Ascending aorta (tissue), 2 donors: ENCODE results near the gene PLET1. TPM values are rescaled to one million over a fixed set of nuclear protein-coding genes. Genes with fewer than 3 reads are reported as not detected.
A peak's percentile ranks its signal among the peaks of the same experiment; 100 is the strongest.

Experiments used
- DNase-seq, 2 donors: peaks; one replicate each; pipeline ENCODE4 v3.0.0-alpha.2; 2019; ENCODE audit warnings: low spot score in 2 of 2
- H3K27ac ChIP-seq, 2 donors: fragments of 200-600 bp; sonication (generic); one replicate each; pipeline ENCODE4 v1.5.1; 2016 to 2017; ENCODE audit warnings: mild to moderate bottlenecking in 1 of 2
- H3K27me3 ChIP-seq: fragments of 200-600 bp; sonication (generic); one replicate; pipeline ENCODE4 v1.5.1; 2017
- H3K36me3 ChIP-seq, 2 donors: fragments of 200-600 bp; sonication (generic); one replicate each; pipeline ENCODE4 v1.5.1; 2016
- H3K4me1 ChIP-seq, 2 donors: fragments of 200-600 bp; sonication (generic); one replicate each; pipeline ENCODE4 v1.5.1; 2016 to 2017; ENCODE audit warnings: mild to moderate bottlenecking in 1 of 2
- H3K4me3 ChIP-seq, 2 donors: fragments of 200-600 bp; sonication (generic); one replicate each; pipeline ENCODE4 v1.5.1; 2016 to 2017; ENCODE audit warnings: mild to moderate bottlenecking in 1 of 2
- H3K9me3 ChIP-seq, 2 donors: fragments of 200-600 bp; sonication (generic); one replicate each; pipeline ENCODE4 v1.5.1; 2016
- CTCF ChIP-seq, 3 experiments: fragments of 200-600 bp in 2 of 3; fragments of 450-650 bp in 1 of 3; sonication (generic) in 2 of 3; IDR thresholded peaks; one replicate each; pipeline ENCODE4 v1.5.1; 2016 to 2019; ENCODE audit warnings: antibody characterized with exemption in 3 of 3, mild to moderate bottlenecking in 1 of 3, moderate library complexity in 1 of 3
- intact Hi-C: fragments of 100-400 bp; cut with DNase I; formaldehyde crosslinking; loops from one replicate; pipeline ENCODE4 v1.15.1; 2023
- total RNA-seq: library from RNA; depleted of rRNA; stranded (reverse); fragments of >200 nt; gene quantifications from one replicate; pipeline ENCODE4 v1.1.0, GENCODE V29; 2016

Gene PLET1
- total RNA-seq, 1 donor from 2014 or later, result not detected

GRCh38 chr11:112291191-112291590, 30.5 kb upstream of the PLET1 start:
- TF ChIP-seq CTCF (IDR thresholded peaks at IDR 0.05), result no peak
- DNase-seq, result no peak
- no peaks in the 10 kb centered on the region for H3K27me3 ChIP-seq
- H3K4me1 ChIP-seq, result peaks cover 11 to 32% of the 10 kb centered on the region in 2 donors
- H3K9me3 ChIP-seq, result no peaks in the 10 kb centered on the region
- intact Hi-C loops, result loop anchor here (2.0 to 10.0 kb wide), 6 partner anchors 28 to 1484 kb away; partner anchors contain the start of genes CLDN25, NCAM1 and ZW10
- H3K4me3 ChIP-seq, result peak overlapping the region; percentile 77 to 84
- no peaks in the 10 kb centered on the region for H3K36me3 ChIP-seq
- H3K27ac ChIP-seq, result peak overlapping the region; percentile 88

GRCh38 chr11:112290493-112290850, 29.8 kb upstream of the PLET1 start:
- no peak for DNase-seq
- intact Hi-C loops, result loop anchor here (1.0 to 10.0 kb wide), 8 partner anchors 28 to 1484 kb away; partner anchors contain the start of genes CLDN25, NCAM1 and ZW10
- H3K27ac ChIP-seq, result peak overlapping the region; percentile 88
- H3K27me3 ChIP-seq, result no peaks in the 10 kb centered on the region
- TF ChIP-seq CTCF (IDR thresholded peaks at IDR 0.05), result no peak
- no peaks in the 10 kb centered on the region for H3K9me3 ChIP-seq
- H3K36me3 ChIP-seq, result no peaks in the 10 kb centered on the region
- peak overlapping the region; percentile 77 to 84 for H3K4me3 ChIP-seq
- peaks cover 11 to 29% of the 10 kb centered on the region in 2 donors for H3K4me1 ChIP-seq

GRCh38 chr11:112289588-112290492, 29.2 kb upstream of the PLET1 start:
- Histone ChIP-seq H3K27me3 (no peaks in the 10 kb centered on the region), H3K9me3 (no peaks in the 10 kb centered on the region), H3K27ac (peak overlapping the region; percentile 88), H3K36me3 (no peaks in the 10 kb centered on the region), H3K4me1 (peaks cover 8 to 23% of the 10 kb centered on the region in 2 donors), H3K4me3 (peak overlapping the region; percentile 77 to 84)
- TF ChIP-seq CTCF (IDR thresholded peaks at IDR 0.05), result peak; percentile 74 to 88 (median 88)
- intact Hi-C loops, result loop anchor here (1.0 to 10.0 kb wide), 11 partner anchors 29 to 1485 kb away; partner anchors contain the start of genes CLDN25, NCAM1 and ZW10
- peak in 1 of 2 donors; percentile 92 for DNase-seq

- H3K27me3 ChIP-seq, result no peaks in the 10 kb centered on the region
- intact Hi-C loops, result loop anchor here (2.0 to 5.0 kb wide), 3 partner anchors 301 to 999 kb away; no protein-coding TSS in a partner anchor
- DNase-seq, result no peak
- no peak for TF ChIP-seq CTCF (IDR thresholded peaks at IDR 0.05)
- H3K27ac ChIP-seq, result no peak overlapping the region
- H3K4me3 ChIP-seq, result no peak overlapping the region
- H3K36me3 ChIP-seq, result no peaks in the 10 kb centered on the region
- no peaks in the 10 kb centered on the region for H3K9me3 ChIP-seq
- H3K4me1 ChIP-seq, result peaks cover 0 to 7% of the 10 kb centered on the region in 2 donors
Observed at GRCh38 chr11:112288021-112288420, 27.4 kb upstream of the PLET1 start.

GRCh38 chr11:112285841-112286311, 25.2 kb upstream of the PLET1 start:
- peaks cover 0 to 5% of the 10 kb centered on the region in 2 donors for H3K4me1 ChIP-seq
- H3K9me3 ChIP-seq, result no peaks in the 10 kb centered on the region
- no peaks in the 10 kb centered on the region for H3K27me3 ChIP-seq
- intact Hi-C loops, result loop anchor here (5.0 kb wide), 2 partner anchors 831 to 1001 kb away; no protein-coding TSS in a partner anchor
- no peak overlapping the region for H3K4me3 ChIP-seq
- DNase-seq, result no peak
- H3K36me3 ChIP-seq, result no peaks in the 10 kb centered on the region
- no peak overlapping the region for H3K27ac ChIP-seq
- no peak for TF ChIP-seq CTCF (IDR thresholded peaks at IDR 0.05)
